Stimulated activated CD8-positive, alpha-beta memory T cell treated with anti-CD3 and anti-CD28 coated beads, Interleukin-4, amount 100 ng/mL, for 48 hours (primary cell): ENCODE results near the gene GNB3.

Experiments used
- DNase-seq: peaks from one replicate; pipeline ENCODE4 v3.0.0-alpha.2; 2020

The GNB3 gene

GRCh38 chr12:6824085-6824775, 16.5 kb upstream of the GNB3 start:
- no peak for DNase-seq

- DNase-seq, result no peak
These were observed 15.8 kb upstream of the GNB3 start for GRCh38 chr12:6824901-6825381.

GRCh38 chr12:6825398-6826124, 15.2 kb upstream of the GNB3 start:
- DNase-seq, result peak; percentile 95

GRCh38 chr12:6826125-6826733, 14.5 kb upstream of the GNB3 start:
- DNase-seq, result no peak

GRCh38 chr12:6826734-6827436, 13.8 kb upstream of the GNB3 start:
- no peak for DNase-seq

GRCh38 chr12:6827437-6827911, 13.3 kb upstream of the GNB3 start:
- DNase-seq, result peak; percentile 78

GRCh38 chr12:6827982-6828780, 12.5 kb upstream of the GNB3 start, which contains the start of gene P3H3:
P3H3 (plus strand) TSS chr12:6828407; CDS start chr12:6828441, 34 bp downstream.
- no peak for DNase-seq

GRCh38 chr12:6828781-6829535, 11.8 kb upstream of the GNB3 start:
- DNase-seq, result peak; percentile 51

GRCh38 chr12:6829536-6830220, 11.0 kb upstream of the GNB3 start:
- DNase-seq, result no peak

- no peak for DNase-seq
These were observed 10.3 kb upstream of the GNB3 start for GRCh38 chr12:6830286-6830890.

- no peak for DNase-seq
These were observed 9.7 kb upstream of the GNB3 start for GRCh38 chr12:6830999-6831398.

GRCh38 chr12:6831450-6831995, 9.2 kb upstream of the GNB3 start:
- DNase-seq, result no peak

GRCh38 chr12:6832125-6832524, 8.6 kb upstream of the GNB3 start:
- no peak for DNase-seq

GRCh38 chr12:6833189-6833890, 7.4 kb upstream of the GNB3 start:
- no peak for DNase-seq

- DNase-seq, result no peak
These were observed 6.5 kb upstream of the GNB3 start for GRCh38 chr12:6834254-6834653.

- no peak for DNase-seq
These were observed 5.9 kb upstream of the GNB3 start for GRCh38 chr12:6834873-6835272.

GRCh38 chr12:6836851-6837250, 3.9 kb upstream of the GNB3 start:
- DNase-seq, result no peak

- no peak for DNase-seq
These were observed 3.2 kb upstream of the GNB3 start for GRCh38 chr12:6837370-6838060.

GRCh38 chr12:6838854-6839253, 1.9 kb upstream of the GNB3 start:
- DNase-seq, result no peak
